ENCODE measurements around the gene ARHGAP32.
"Not testable (repeated sequence)": the region's sequence is repeated elsewhere in the genome, so short reads cannot be mapped to it uniquely, and the experiment has no call there.

The ARHGAP32 gene

GRCh38 chr11:129013737-129014475 lies 178.2 kb downstream of the ARHGAP32 start:
- no peak for DNase-seq

DNA sequence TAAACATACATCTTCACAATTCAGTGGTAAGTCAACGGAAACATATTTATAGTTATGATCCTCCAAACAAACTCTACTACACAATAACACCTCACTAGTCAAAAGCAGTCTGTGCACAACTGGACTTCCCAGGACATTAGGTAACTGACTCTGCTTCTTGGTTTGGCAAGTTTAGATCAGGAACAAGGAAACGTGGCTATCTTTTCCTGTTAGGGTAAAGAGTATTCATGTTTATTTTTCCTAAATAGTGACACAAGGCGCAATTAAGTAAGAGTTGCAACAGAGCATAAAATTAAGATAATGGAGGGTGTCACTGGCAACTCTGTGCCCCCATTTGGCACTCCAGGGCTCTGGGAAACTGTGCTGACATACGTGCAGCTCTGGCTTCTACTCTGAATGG lies 179.2 kb downstream of the ARHGAP32 start:
- DNase-seq, result no peak

- DNase-seq, result no peak
Measured at GRCh38 chr11:129006161-129006560, 186.0 kb downstream of the ARHGAP32 start.

- not testable (repeated sequence) for DNase-seq
Measured at GRCh38 chr11:128999165-128999564, 193.0 kb downstream of the ARHGAP32 start.

DNA sequence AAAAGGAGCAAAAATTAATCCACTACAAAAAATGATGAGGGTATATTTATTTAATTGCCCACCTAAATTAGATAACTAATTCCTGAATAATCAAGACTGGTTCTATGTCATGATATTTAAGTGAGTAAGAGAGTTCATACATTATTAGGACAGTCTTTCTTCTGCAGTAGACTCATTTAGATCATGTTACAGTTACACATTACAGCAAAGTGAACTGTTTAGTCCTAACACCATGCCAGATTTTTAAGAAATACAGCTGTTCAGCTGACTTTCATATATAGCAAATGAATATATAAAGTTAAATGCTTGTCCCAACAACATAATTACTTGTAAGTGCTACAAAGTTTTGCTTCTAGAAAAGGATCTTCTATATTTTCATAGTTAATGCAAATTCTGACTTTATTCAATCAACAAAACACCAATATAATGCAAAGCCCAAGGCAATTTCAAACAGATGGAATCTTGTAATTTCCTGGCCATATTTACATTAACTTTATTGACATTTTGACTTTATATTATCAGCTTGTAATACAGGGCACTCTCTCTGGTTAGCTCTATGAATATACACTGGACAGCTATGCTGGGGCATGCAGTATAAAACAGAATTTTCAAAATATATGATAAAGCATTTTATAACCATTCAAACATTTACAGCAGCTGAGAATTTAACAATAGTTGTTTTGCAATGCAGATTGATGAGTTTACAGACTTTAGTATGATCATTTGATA lies 203.7 kb downstream of the ARHGAP32 start:
- no peak for DNase-seq

DNA sequence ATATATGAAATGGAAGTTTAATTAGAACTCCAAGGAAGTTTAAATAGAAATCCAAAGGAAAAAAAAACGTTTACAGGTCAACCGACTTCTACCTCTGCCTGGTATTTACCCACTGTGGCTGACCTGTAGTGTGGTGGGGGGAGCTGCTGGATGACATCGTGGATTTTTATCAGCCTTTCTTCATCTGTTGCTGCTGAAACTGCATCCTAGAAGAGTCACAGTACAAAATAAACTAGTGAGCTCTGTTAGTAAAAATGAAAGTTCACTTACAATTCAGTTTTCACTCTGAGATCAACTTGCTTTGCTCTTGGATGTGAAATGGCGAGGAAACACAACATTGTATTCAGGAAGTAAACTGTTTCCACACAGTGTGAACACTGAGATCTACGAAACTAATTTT lies 206.2 kb downstream of the ARHGAP32 start:
- DNase-seq, result no peak

DNA sequence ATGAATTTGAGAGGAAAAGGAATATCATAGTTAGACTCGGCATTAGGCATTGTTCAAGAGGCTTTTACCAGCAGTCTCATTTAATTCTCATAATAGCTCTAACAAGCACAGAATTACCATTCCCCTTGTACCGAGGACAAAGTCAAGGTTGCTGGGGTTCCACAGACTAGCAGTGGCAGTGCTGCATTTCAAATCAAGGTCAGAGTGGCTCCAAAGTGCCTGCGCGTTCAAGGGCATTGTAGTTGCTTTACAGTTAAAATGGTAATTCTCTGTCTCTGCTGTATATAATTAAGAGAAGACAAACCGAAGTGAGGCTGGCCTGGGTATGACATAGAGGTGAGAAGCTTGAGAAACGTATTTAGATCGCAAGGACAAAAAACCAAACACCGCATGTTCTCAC lies 209.1 kb downstream of the ARHGAP32 start:
- no peak for DNase-seq

- no peak for DNase-seq
Measured at GRCh38 chr11:128981254-128981653, 210.9 kb downstream of the ARHGAP32 start.

- DNase-seq, result no peak
Measured at GRCh38 chr11:128970598-128971190, 221.4 kb downstream of the ARHGAP32 start.

DNA sequence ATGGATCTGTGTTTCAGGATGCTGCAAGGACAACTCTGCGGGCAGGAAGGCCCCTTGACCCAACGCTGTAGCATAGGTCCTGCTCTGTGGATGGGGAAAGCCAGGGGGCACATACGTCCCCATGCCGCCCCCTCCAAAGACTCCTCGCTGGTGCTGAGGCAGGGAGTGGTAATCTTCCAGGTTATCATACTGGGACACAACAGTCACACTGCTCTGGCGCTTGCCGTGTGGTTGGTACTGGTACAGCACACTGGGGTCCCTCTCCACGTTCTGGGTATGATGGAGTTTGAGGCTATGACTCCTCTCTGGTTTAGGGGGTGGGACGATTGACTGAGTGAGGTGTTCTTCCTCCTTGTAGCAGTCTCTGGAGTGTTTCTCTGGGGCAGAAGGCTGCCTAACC lies 223.2 kb downstream of the ARHGAP32 start:
- DNase-seq, result no peak

DNA sequence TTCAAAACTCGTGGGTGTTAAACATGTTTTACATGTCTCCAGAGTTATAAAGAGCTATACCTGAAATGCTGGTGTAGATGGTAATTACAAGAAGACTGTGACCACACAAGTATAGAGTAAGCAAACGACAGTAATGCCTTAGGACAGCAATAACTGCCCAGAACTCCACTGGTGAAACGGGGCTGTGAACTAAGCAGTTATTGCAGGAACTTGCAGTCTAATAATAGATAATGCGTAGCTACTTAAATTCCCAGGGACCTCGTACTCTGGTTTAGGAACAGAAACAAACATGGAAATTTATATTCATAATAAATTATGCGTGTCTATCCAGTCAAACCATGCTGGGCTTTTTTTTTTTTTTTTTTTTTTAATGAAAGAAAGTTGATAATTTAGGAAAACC lies 224.5 kb downstream of the ARHGAP32 start:
- DNase-seq, result no peak

DNA sequence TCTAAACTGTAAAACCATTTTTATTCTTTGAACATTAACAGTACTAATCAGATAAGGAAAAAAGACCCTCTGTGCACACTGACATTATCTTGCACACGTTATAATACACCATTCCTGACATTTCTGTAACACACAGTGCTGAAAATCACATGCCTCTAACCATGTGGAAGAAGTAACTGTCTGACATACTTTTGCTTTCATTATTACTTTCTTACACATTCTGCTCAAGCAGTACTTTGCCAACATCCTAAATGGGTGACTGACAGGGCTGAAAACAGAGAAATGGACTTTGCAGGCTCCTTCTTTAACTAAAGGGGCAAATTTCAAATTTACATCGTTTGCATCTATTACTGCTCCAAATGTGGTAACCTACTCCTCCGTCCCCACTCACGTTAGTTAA lies 226.6 kb downstream of the ARHGAP32 start:
- no peak for DNase-seq

GRCh38 chr11:128964463-128964930 lies 227.6 kb downstream of the ARHGAP32 start:
- no peak for DNase-seq

DNA sequence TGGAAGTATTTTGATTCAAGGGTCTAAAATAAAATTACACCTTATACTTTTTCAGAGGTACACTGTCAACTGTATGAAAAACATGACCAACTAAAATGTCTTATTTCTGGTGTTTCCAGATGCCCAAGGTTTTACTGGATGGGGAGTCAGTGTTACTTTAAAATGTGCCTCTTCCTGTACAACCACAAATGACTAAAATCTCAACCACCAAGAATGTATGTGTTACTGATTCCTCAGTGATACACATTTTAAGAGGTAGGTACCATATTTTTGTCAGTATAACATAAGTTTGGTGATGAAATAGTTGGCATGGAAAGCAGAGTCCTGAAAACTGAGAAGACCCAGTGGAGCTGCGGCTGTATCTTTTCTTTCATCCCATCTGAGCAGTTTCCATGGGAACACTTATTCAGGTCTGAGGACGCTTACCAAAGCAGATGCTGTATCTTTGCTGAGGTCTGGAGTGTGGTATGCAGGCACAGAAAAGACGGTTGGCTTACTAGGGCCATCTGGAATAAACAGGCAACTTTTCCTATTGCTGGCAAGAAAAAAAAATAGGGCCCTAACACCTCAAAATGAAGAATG lies 228.3 kb downstream of the ARHGAP32 start:
- no peak for DNase-seq

- no peak for DNase-seq
Measured at GRCh38 chr11:128962896-128963295, 229.2 kb downstream of the ARHGAP32 start.

DNA sequence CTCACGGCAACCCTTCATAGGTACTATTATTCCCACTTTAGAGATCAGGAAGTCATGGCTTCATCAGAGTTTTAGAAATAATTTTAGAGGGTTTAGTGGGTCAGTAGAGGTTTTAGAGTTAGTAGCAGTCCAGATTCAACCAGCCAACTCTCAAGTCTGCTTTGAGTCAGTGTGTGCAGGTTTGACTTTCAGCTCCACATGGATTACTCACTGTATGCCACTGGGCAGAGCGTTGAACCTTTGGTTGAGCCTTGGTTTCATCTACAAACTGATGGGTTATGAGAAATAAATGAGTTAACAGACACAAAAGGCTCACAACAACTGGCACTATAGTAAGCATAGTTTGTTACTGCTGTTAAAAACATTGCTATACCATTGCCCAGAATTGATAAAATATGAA lies 230.5 kb downstream of the ARHGAP32 start:
- no peak for DNase-seq

DNA sequence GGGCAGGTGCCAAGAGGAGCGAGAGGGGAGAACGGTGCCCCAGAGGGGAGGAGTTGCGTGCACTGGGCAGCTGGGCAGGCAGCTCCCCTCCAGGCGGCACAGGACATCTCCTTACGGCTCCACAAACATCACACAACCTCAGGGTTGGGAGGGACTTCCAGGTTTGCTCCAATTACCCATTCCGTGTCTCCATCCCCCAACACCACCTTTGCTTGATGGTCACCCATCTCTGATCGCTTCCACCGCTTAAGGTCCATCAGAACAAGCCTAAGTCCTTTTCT lies 235.0 kb downstream of the ARHGAP32 start:
- no peak for DNase-seq

- peak; percentile 22 for DNase-seq
Measured at GRCh38 chr11:128956401-128957201, 235.5 kb downstream of the ARHGAP32 start.

- DNase-seq, result no peak
Measured at GRCh38 chr11:128955636-128956035, 236.5 kb downstream of the ARHGAP32 start.

GRCh38 chr11:128953151-128953550 lies 239.0 kb downstream of the ARHGAP32 start:
- DNase-seq, result no peak

DNA sequence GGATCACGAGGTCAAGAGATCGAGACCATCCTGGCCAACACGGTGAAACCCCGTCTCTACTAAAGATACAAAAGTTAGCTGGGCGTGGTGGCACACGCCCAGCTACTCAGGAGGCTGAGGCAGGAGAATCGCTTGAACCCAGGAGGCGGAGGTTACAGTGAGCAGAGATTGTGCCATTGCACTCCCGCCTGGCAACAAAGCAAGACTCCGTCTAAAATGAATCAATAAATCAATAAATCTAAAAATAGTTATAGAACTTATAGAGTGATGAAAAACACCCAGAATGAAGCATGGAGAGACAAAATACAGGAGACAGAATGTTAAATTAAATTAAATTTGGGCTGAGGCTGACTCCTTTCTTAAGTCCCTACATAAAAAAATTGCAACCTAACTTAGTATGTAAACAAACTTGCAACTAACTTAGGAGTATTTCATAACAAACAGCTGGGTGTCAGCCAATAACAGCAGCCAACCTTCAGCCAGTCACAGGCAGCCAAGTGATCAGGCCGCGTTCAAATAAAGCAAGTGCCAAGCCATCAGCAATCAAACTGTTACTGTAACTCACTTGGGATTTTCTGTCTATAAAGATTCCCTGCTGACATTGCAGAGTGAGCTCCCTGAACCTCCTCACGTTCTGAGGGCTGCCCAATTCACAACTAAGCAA lies 242.2 kb downstream of the ARHGAP32 start:
- no peak for DNase-seq

DNA sequence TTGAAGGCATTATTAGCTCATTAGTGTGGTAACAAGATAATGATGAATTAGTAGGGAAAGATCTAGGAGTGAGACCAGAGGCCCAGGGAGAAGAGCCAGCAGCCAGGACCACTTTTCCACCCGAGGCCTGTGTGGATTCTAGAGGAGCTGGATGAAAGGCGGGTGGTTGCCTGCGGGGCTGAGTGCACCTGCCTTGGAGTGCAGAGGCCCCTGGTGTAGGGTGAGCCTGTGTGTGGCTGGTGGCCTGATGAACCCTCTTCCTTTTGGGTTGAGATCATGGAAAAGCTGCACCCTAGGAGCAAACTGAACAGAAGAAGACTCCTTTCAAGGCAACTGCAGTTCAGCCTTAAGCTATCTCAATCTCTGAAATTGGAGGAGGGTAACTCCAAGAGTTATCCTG lies 243.5 kb downstream of the ARHGAP32 start:
- DNase-seq, result no peak
